Globus pallidus (tissue), 1 donor: ENCODE measurements around the gene ARHGAP45.

ENCODE experiments used
- DNase-seq: peaks from one replicate; pipeline ENCODE4 v3.0.0-alpha.2; 2015; ENCODE audit warnings: low spot score

Gene ARHGAP45

GRCh38 chr19:1072371-1073015 is 5.5 kb downstream of the ARHGAP45 start:
- DNase-seq: no peak

- no peak for DNase-seq
Measured at GRCh38 chr19:1073063-1073955, 6.3 kb downstream of the ARHGAP45 start.

DNA sequence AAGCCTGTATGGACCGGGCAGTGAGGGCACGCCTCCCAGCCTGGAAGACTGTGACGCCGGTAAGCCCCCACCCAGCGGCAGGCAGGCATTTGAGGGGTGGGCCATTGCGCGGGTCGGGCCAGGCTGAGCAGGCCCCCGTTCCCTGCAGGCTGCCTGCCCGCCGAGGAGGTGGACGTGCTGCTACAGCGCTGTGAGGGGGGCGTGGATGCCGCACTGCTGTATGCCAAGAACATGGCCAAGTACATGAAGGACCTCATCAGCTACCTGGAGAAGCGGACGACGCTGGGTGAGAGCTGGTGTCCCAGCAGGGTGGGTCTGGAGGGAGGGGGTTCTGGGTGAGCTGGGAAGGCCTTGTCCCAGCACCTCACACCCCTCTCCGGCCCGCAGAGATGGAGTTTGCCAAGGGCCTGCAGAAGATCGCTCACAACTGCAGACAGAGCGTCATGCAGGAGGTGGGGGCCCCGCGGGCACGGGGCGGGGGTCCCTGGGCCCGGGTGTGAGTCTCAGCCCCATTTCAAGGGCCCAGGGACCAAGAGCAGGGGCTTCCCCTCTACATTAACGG is 7.1 kb downstream of the ARHGAP45 start:
- DNase-seq: no peak

- DNase-seq: no peak
Measured at GRCh38 chr19:1074544-1075283, 7.7 kb downstream of the ARHGAP45 start.

- DNase-seq: no peak
Measured at GRCh38 chr19:1076046-1076386, 9.0 kb downstream of the ARHGAP45 start.

DNA sequence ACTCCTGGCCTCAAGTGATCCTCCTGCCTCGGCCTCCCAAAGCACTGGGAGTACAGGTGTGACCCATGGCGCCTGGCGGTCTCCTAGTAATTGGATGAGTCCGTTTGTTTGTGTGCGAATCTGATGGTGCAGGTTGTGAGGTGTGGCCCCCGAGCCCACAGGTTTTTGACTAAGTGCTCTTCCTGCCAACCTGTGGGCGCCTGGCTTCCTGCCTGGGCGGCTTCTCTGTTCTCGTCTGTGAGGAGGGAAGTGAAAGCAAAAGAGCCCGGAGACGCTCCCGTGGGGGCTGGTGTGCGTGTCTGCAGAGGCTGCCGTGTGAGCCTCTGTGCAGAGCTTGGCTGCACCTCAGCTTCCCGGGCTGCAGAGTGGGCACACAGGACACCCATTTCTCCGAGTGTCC is 10.0 kb downstream of the ARHGAP45 start:
- peak; percentile 57 for DNase-seq

DNA sequence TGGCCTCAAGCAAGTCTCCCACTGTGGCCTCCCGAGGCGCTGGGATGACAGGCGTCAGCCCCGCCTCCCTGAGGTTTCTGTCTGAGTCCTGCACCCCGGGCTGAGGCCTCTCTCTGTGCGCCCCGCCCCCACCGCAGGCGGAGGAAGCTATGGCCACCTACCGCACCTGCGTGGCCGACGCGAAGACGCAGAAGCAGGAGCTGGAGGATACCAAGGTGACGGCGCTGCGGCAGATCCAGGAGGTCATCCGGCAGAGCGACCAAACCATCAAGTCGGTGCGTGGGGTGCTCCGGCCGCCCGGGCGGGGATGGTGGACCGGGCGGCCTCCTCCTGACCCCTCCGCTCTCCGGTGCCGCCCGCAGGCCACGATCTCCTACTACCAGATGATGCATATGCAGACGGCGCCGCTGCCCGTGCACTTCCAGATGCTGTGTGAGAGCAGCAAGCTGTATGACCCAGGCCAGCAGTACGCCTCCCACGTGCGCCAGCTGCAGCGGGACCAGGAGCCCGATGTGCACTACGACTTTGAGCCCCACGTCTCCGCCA is 12.7 kb downstream of the ARHGAP45 start:
- DNase-seq: no peak

GRCh38 chr19:1080360-1081161 is 13.6 kb downstream of the ARHGAP45 start:
- DNase-seq: no peak

GRCh38 chr19:1081301-1082164 is 14.6 kb downstream of the ARHGAP45 start:
- DNase-seq: no peak

DNA sequence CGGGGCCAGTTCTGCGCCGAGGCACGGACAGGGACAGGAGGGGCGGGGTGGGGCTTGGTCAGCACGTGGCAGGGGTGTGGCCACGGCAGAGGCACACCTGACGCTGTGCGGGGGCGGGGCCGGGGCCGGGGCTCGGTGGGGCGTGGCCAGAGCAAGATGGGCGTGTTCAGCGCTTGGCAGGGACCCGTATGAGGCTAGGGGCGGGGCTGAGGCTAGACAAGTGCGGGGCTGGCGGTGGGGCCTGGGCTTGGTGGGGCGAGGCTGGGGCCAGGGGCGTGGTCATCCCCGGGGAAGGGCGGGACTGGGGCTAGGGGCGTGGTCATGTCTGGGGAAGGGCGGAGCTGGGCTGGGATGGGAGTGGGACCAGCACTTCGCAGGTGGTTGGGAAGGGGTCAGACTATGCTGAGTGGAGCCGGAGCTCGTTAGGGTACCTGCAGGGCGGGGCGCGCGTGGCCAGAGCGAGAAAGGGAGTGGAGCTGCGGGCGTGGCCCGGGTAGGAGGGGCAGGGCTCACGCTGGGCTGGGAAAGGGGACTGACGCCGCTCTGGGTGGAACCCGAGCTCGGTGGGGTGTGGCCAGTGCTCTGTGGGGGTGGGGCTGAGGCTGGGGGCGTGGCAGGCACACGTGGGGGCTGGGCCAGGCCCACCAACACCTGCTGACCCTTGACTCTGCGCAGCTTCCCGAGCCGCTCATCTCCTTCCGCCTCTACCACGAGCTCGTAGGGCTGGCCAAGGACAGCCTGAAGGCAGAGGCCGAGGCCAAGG is 15.4 kb downstream of the ARHGAP45 start:
- no peak for DNase-seq

DNA sequence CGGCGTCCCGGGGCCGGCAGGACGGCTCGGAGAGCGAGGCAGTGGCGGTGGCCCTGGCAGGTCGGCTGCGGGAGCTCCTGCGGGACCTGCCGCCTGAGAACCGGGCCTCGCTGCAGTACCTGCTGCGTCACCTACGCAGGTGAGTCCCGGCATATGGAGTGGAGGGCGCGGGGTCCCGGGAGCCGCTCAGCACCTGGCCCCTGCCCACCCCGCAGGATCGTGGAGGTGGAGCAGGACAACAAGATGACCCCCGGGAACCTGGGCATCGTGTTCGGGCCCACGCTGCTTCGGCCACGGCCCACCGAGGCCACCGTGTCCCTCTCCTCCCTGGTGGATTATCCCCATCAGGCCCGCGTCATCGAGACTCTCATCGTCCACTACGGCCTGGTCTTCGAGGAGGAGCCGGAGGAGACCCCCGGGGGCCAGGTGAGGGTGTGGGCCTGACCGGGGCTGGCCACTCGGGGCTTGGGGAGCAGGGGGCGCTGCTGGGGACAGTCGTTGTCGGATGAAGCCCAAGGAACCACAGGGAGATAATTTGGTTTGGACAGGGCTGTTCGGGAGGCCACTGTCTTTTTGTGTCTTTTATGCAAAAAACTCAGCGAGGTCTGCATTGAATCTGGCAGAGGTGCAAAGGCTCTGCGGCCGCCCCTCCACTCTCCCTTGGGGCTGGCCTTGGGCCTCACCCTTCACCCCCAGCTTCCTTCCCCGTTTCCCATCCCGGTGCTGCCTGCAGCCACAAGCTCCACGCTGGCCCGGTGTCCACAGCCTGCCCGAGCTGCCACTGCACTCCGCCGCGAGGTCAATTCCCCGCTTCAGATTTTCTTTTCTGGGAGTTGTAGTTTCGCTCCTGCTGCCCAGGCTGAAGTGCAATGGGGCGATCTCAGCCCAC is 16.2 kb downstream of the ARHGAP45 start:
- no peak for DNase-seq

DNA sequence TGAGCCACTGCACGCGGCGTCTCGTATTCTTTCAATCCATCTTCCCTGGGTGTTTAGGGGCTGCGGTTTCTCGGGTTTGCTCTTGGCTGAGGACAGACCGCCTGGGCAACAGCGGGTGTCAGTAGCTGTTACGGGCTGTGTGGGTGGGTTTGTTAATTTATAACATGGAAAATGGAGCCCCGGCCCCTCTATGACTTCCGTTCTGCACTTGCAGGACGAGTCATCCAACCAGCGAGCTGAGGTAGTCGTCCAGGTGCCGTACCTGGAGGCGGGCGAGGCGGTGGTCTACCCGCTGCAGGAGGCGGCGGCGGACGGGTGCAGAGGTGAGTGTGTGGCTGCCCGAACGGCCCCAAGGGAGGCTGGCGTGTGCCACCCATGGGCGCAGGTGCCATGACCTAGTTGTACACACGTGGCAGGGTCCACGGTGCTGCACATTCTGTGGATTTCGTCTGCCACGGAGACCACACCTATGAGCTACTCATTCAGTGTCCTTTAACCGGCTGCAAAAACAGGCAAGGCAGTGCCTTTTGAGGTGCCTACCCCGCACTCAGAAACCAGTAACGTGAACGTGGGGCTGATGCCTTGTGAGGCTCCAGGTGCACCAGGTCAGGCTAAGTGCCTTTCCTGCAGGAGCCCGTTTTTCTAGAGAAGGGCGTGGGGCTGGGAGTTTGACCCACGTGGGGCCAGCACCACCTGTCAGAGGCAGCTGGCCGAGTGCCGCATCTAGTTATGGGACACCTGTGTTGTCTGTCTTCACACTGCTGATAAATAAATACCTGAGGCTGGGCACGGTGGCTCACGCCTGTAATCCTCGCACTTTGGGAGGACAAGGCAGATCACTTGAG is 17.3 kb downstream of the ARHGAP45 start:
- no peak for DNase-seq

DNA sequence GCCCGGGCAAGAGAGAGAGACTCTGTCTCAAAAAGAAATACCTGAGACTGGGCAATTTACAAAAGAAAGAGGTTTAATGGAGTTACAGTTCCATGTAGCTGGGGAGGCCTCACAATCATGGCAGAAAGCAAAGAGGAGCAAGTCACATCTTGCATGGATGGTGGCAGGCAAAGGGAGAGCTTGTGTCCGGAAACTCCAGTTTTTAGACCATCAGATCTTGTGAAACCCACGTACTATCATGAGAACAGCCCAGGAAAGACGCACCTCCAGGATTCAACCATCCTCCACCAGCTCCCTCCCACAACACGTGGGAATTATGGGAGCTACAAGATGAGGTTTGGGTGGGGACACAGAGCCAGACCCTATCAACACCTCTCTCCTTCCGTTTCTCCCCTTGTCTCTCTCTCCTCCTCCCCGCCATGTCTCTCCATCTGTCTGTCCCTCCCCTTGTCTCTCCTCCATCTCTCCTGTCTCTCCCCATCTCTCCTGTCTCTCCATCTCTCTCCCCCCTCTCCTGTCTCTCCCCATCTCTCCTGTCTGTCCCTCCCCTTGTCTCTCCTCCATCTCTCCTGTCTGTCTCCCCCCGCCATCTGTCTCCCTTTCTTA is 18.2 kb downstream of the ARHGAP45 start:
- no peak for DNase-seq

DNA sequence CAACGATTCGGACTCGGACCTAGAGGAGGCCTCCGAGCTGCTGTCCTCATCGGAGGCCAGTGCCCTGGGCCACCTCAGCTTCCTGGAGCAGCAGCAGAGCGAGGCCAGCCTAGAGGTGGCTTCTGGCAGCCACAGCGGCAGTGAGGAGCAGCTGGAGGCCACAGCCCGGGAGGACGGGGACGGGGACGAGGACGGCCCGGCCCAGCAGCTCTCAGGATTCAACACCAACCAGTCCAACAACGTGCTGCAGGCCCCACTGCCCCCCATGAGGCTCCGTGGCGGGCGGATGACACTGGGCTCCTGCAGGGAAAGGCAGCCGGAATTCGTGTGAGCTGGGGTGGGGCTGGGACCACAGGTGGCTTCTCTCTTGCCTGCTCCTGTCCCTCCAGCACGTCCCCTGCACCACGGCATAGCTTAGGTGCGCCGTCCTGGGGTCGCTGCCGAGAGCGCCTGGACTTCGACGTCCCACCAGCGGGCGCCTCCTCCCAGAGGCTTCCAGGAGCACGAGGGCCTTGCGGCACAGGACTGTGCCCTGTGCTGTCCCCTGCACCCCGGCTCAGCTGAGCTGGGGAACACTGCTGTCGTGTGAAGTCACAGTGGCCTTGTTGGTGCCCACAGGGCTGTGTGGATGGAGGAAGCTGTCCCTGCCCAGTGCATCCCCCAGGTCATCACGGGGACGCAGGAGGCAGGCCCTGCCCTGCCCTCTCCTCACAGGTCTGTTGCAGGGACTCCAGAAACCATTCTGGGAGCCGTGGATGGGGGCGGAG is 18.9 kb downstream of the ARHGAP45 start:
- DNase-seq: no peak

- DNase-seq: no peak
Measured at GRCh38 chr19:1086613-1087012, 19.6 kb downstream of the ARHGAP45 start.

- DNase-seq: peak; percentile 62
Measured at GRCh38 chr19:1087813-1088415, 20.9 kb downstream of the ARHGAP45 start.
